Liver (tissue), 3 donors: ENCODE measurements around the gene RAG1.

Experiments used
- EGR1 ChIP-seq, 2 donors: IDR thresholded peaks; 2 replicates each; pipeline ENCODE4 v1.6.1; 2016 to 2018; ENCODE audit warnings: antibody characterized with exemption in 2 of 2, low read depth in 2 of 2
- GABPA ChIP-seq, 2 donors: IDR thresholded peaks in 1 of 2; conservative IDR thresholded peaks in 1 of 2; 2 replicates each; pipeline ENCODE4 v1.6.1; 2016; ENCODE audit warnings: antibody characterized with exemption in 2 of 2, mild to moderate bottlenecking in 1 of 2, moderate library complexity in 1 of 2
- HNF4A ChIP-seq, 2 donors: conservative IDR thresholded peaks; 2 replicates each; pipeline ENCODE4 v1.6.1; 2016; ENCODE audit warnings: antibody characterized with exemption in 2 of 2, mild to moderate bottlenecking in 2 of 2
- HNF4G ChIP-seq: IDR thresholded peaks from 2 replicates; pipeline ENCODE4 v1.6.1; 2016; ENCODE audit warnings: antibody characterized with exemption
- MAX ChIP-seq: IDR thresholded peaks from 2 replicates; pipeline ENCODE4 v1.6.1; 2016; ENCODE audit warnings: antibody characterized with exemption
- NR2F2 ChIP-seq: IDR thresholded peaks from 2 replicates; pipeline ENCODE4 v1.6.1; 2016; ENCODE audit warnings: antibody characterized with exemption
- RAD21 ChIP-seq, 2 donors: IDR thresholded peaks; 2 replicates each; pipeline ENCODE4 v1.6.1; 2016; ENCODE audit warnings: antibody characterized with exemption in 2 of 2, mild to moderate bottlenecking in 2 of 2
- RXRA ChIP-seq, 2 donors: IDR thresholded peaks; 2 replicates each; pipeline ENCODE4 v1.6.1; 2017 to 2018; ENCODE audit warnings: antibody characterized with exemption in 2 of 2, mild to moderate bottlenecking in 1 of 2
- SP1 ChIP-seq: IDR thresholded peaks from 2 replicates; pipeline ENCODE4 v1.6.1; 2018; ENCODE audit warnings: antibody characterized with exemption, mild to moderate bottlenecking
- TAF1 ChIP-seq: conservative IDR thresholded peaks from 2 replicates; pipeline ENCODE4 v1.6.1; 2016; ENCODE audit warnings: antibody characterized with exemption, mild to moderate bottlenecking
- TF ChIP-seq, protein P1 (sequence below): IDR thresholded peaks from 2 replicates; pipeline ENCODE4 v1.6.1; 2016; ENCODE audit warnings: antibody characterized with exemption, mild to moderate bottlenecking
- TF ChIP-seq, protein P2 (sequence below): fragments of 150-350 bp; IDR thresholded peaks from 2 replicates; pipeline ENCODE4 v1.5.1; 2017; ENCODE audit warnings: improper control_type of control experiment, low read depth, low read length; ENCODE audit not compliant: missing input control
- donor health status: healthy.
- donor health status: healthy.

GRCh38 chr11:36596880-36597279 is 29.1 kb downstream of the RAG1 start:
- TF ChIP-seq RXRA (IDR thresholded peaks at IDR 0.05) (no peak), HNF4G (no peak), GABPA (IDR thresholded peaks at IDR 0.05 in 1 of 2, conservative IDR thresholded peaks at IDR 0.05 in 1 of 2) (no peak), NR2F2 (no peak), TAF1 (no peak), RAD21 (IDR thresholded peaks at IDR 0.05) (no peak), SP1 (no peak), MAX (no peak), EGR1 (IDR thresholded peaks at IDR 0.05; ENCODE audit: low read depth in 2 of 2) (no peak), HNF4A (conservative IDR thresholded peaks at IDR 0.05) (no peak)
- TF ChIP-seq, protein P1, sequence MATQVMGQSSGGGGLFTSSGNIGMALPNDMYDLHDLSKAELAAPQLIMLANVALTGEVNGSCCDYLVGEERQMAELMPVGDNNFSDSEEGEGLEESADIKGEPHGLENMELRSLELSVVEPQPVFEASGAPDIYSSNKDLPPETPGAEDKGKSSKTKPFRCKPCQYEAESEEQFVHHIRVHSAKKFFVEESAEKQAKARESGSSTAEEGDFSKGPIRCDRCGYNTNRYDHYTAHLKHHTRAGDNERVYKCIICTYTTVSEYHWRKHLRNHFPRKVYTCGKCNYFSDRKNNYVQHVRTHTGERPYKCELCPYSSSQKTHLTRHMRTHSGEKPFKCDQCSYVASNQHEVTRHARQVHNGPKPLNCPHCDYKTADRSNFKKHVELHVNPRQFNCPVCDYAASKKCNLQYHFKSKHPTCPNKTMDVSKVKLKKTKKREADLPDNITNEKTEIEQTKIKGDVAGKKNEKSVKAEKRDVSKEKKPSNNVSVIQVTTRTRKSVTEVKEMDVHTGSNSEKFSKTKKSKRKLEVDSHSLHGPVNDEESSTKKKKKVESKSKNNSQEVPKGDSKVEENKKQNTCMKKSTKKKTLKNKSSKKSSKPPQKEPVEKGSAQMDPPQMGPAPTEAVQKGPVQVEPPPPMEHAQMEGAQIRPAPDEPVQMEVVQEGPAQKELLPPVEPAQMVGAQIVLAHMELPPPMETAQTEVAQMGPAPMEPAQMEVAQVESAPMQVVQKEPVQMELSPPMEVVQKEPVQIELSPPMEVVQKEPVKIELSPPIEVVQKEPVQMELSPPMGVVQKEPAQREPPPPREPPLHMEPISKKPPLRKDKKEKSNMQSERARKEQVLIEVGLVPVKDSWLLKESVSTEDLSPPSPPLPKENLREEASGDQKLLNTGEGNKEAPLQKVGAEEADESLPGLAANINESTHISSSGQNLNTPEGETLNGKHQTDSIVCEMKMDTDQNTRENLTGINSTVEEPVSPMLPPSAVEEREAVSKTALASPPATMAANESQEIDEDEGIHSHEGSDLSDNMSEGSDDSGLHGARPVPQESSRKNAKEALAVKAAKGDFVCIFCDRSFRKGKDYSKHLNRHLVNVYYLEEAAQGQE: no peak
- TF ChIP-seq, protein P2, sequence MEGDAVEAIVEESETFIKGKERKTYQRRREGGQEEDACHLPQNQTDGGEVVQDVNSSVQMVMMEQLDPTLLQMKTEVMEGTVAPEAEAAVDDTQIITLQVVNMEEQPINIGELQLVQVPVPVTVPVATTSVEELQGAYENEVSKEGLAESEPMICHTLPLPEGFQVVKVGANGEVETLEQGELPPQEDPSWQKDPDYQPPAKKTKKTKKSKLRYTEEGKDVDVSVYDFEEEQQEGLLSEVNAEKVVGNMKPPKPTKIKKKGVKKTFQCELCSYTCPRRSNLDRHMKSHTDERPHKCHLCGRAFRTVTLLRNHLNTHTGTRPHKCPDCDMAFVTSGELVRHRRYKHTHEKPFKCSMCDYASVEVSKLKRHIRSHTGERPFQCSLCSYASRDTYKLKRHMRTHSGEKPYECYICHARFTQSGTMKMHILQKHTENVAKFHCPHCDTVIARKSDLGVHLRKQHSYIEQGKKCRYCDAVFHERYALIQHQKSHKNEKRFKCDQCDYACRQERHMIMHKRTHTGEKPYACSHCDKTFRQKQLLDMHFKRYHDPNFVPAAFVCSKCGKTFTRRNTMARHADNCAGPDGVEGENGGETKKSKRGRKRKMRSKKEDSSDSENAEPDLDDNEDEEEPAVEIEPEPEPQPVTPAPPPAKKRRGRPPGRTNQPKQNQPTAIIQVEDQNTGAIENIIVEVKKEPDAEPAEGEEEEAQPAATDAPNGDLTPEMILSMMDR: no peak
